A549 (cell line): Measurements from ENCODE around the gene PRDM2. TPM values are rescaled to one million over a fixed set of nuclear protein-coding genes. Genes with fewer than 3 reads are reported as not detected.

Source experiments
- ATAC-seq, 2 experiments: fragments of 200-7000 bp in 1 of 2; fragments of >200 bp in 1 of 2; cut with Nextera tagmentation in 1 of 2; cut with Tn5 transposase in 1 of 2; 3 replicates each; pipeline versions ENCODE4 v1.8.0 to v1.9.1; 2018 to 2020; ENCODE audit warnings: mild to moderate bottlenecking in 1 of 2, moderate library complexity in 1 of 2
- CTCF ChIA-PET: fragments of 300-600 bp; sonication (Branson Sonifier 250); formaldehyde crosslinking; extraction: SDS; loops from one replicate; lab custom pipeline; 2021; ENCODE audit warnings: antibody characterized with exemption, inconsistent platforms; lab: Yijun Ruan, JAX
- POLR2A ChIA-PET: fragments of 350-600 bp; formaldehyde crosslinking; extraction: SDS; loops from one replicate; lab custom pipeline; 2021; ENCODE audit warnings: antibody characterized with exemption, inconsistent platforms; lab: Yijun Ruan, JAX
- DNase-seq, 2 experiments: peaks; one replicate each; pipeline versions ENCODE4 v3.0.0 to v3.0.0-alpha.2; 2011 to 2016; ENCODE audit warnings: low read depth in 1 of 2, low spot score in 1 of 2
- FAIRE-seq: peaks from 2 replicates; lab custom pipeline; 2011; peaks lifted over from hg19 to GRCh38; lab: Jason Lieb, UNC
- H3K27ac ChIP-seq, 2 experiments: fragments of >200 bp; sonication (Bioruptor Twin); formaldehyde crosslinking; 3 replicates each; pipeline ENCODE4 v1.5.1; 2016 to 2017
- H3K4me1 ChIP-seq: fragments of >200 bp; sonication (Bioruptor Twin); formaldehyde crosslinking; 3 replicates; pipeline ENCODE4 v1.6.1; 2016
- H3K4me2 ChIP-seq: fragments of >200 bp; sonication (Bioruptor Twin); formaldehyde crosslinking; 3 replicates; pipeline ENCODE4 v1.6.1; 2016
- H3K4me3 ChIP-seq: fragments of >200 bp; sonication (Bioruptor Twin); formaldehyde crosslinking; 3 replicates; pipeline ENCODE4 v1.5.1; 2016
- H3K9me3 ChIP-seq: fragments of >200 bp; sonication (Bioruptor Twin); formaldehyde crosslinking; 3 replicates; pipeline ENCODE4 v1.6.1; 2016
- CEBPB ChIP-seq, 2 experiments: fragments of >200 bp in 1 of 2; sonication (Bioruptor Twin) in 1 of 2; formaldehyde crosslinking in 1 of 2; IDR thresholded peaks; 2 replicates each; pipeline ENCODE4 v1.6.1; 2012 to 2016
- CHD2 ChIP-seq: fragments of 150-350 bp; IDR thresholded peaks from 2 replicates; pipeline ENCODE4 v1.6.1; 2014; ENCODE audit warnings: low read length; ENCODE audit not compliant: partially characterized antibody
- FOSB ChIP-seq: fragments of 250-450 bp; sonication (Bioruptor Pico); IDR thresholded peaks from 2 replicates; pipeline ENCODE4 v1.5.0; 2020; ENCODE audit warnings: mild to moderate bottlenecking, moderate library complexity
- FOSL2 ChIP-seq, 2 experiments: fragments of 450-650 bp in 1 of 2; fragments of >200 bp in 1 of 2; sonication (Bioruptor Twin) in 1 of 2; formaldehyde crosslinking; IDR thresholded peaks; 2 replicates each; pipeline versions ENCODE4 v1.5.0 to v1.6.1; 2016 to 2020; ENCODE audit warnings: mild to moderate bottlenecking in 1 of 2, moderate library complexity in 1 of 2
- GATA3 ChIP-seq: IDR thresholded peaks from 2 replicates; pipeline ENCODE4 v1.6.1; 2012; ENCODE audit warnings: borderline replicate concordance
- HEYL ChIP-seq: fragments of 250-450 bp; sonication (Bioruptor Pico); IDR thresholded peaks from 2 replicates; pipeline ENCODE4 v1.8.0; 2021; ENCODE audit warnings: mild to moderate bottlenecking, moderate library complexity
- MAFK ChIP-seq: fragments of 450-650 bp; IDR thresholded peaks from 2 replicates; pipeline ENCODE4 v1.6.1; 2014; ENCODE audit not compliant: partially characterized antibody
- MAZ ChIP-seq: fragments of 150-350 bp; IDR thresholded peaks from 2 replicates; pipeline ENCODE4 v1.6.1; 2014; ENCODE audit warnings: antibody characterized with exemption, low read depth, low read length, borderline replicate concordance
- MYC ChIP-seq: IDR thresholded peaks from 2 replicates; pipeline ENCODE4 v1.6.1; 2012; ENCODE audit warnings: mild to moderate bottlenecking, inconsistent platforms, low read length, improper control_type of control experiment, borderline replicate concordance
- NFE2L2 ChIP-seq: fragments of 150-350 bp; conservative IDR thresholded peaks from 2 replicates; pipeline ENCODE4 v1.6.1; 2014; ENCODE audit warnings: low read length
- NPAS2 ChIP-seq: fragments of 250-450 bp; sonication (Bioruptor Pico); IDR thresholded peaks from 2 replicates; pipeline ENCODE4 v1.8.0; 2022; ENCODE audit warnings: mild to moderate bottlenecking, moderate library complexity, borderline replicate concordance
- NR3C1 ChIP-seq: fragments of >200 bp; sonication (Bioruptor Twin); formaldehyde crosslinking; IDR thresholded peaks from 3 replicates; pipeline ENCODE4 v1.6.1; 2017
- PHF8 ChIP-seq: fragments of 200-600 bp; sonication (generic); IDR thresholded peaks from 2 replicates; pipeline ENCODE4 v1.6.1; 2016; ENCODE audit warnings: low read depth, mild to moderate bottlenecking, antibody characterized with exemption, moderate library complexity, borderline replicate concordance
- POLR2A ChIP-seq: IDR thresholded peaks from 2 replicates; pipeline ENCODE4 v1.6.1; 2012; ENCODE audit warnings: mild to moderate bottlenecking, low read length
- TFCP2L1 ChIP-seq: fragments of 250-450 bp; sonication (Bioruptor Pico); IDR thresholded peaks from 2 replicates; pipeline ENCODE4 v1.5.0; 2021; ENCODE audit warnings: mild to moderate bottlenecking
- ZC3H11A ChIP-seq: fragments of 450-650 bp; IDR thresholded peaks from 2 replicates; pipeline ENCODE4 v1.6.1; 2014; ENCODE audit warnings: antibody characterized with exemption, mild to moderate bottlenecking
- ZFP36 ChIP-seq: fragments of 450-650 bp; IDR thresholded peaks from 2 replicates; pipeline ENCODE4 v1.6.1; 2014; ENCODE audit warnings: borderline replicate concordance; ENCODE audit not compliant: partially characterized antibody
- WGBS: methylation state at CpG from one replicate; pipeline ENCODE4 v1.1.6; 2017; ENCODE audit errors: missing lambda C conversion rate; 5-methylcytosine and 5-hydroxymethylcytosine counted together
- polyA plus RNA-seq, 4 experiments: library from polyadenylated mRNA; depleted of rRNA in 3 of 4; stranded (reverse); fragments of >200 nt; fragmentation: RNase III in 1 of 4; extraction: RNeasy Plus Mini Kit Qiagen cat#74134 plus additional on column Dnase treatment in 1 of 4; gene quantifications; 2 replicates in 3 of 4; 3 replicates in 1 of 4; pipeline ENCODE4 v1.2.3, GENCODE V29; 2011 to 2017
- TF ChIP-seq, protein P1 (sequence below): fragments of >200 bp; sonication (Bioruptor Twin); formaldehyde crosslinking; IDR thresholded peaks from 3 replicates; pipeline ENCODE4 v1.6.1; 2016
- TF ChIP-seq, protein P2 (sequence below): fragments of 200-600 bp; sonication (generic); IDR thresholded peaks from 2 replicates; pipeline ENCODE4 v1.6.1; 2016; ENCODE audit warnings: antibody characterized with exemption, mild to moderate bottlenecking, moderate library complexity
- TF ChIP-seq, protein P3 (sequence below): fragments of 450-650 bp; IDR thresholded peaks from 2 replicates; pipeline ENCODE4 v1.6.1; 2014; ENCODE audit warnings: antibody characterized with exemption

PRDM2 gene
- polyA plus RNA-seq, 2 of the 4 experiments (the other 2 are of a cell fraction), result 7.9 to 8.4 TPM

DNA sequence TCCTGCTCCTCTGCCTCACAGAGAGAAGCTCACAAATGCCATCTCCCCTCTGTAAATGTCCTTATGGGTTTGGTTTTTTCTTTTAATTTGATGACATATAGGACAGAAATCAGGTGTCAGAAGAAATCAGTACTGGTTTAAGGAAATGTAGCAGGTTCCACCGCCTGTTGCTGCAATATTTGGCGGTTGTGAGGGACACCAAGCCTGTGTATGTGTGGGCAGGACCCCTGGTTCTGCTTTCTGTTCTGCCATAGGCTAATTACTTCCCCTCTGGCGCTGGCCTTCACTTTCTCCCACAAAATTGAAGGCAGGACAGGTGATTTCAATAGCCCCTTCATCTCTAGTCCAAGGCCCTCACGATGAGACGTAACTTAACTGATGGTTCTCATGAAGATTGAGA lies 69.2 kb downstream of the PRDM2 start:
- ATAC-seq, result no peak

GRCh38 chr1:13769830-13770229 lies 69.8 kb downstream of the PRDM2 start:
- 100% methylated on average over 1 of the region's 5 CpGs for WGBS
- ChIA-PET CTCF (no interaction called here), POLR2A (no interaction called here)
- H3K4me3 ChIP-seq, result no peak overlapping the region
- no peaks in the 10 kb centered on the region for H3K9me3 ChIP-seq
- FAIRE-seq (no peak), DNase-seq (no peak), ATAC-seq (no peak)
- H3K27ac ChIP-seq, result no peak overlapping the region
- H3K4me2 ChIP-seq, result no peak overlapping the region
- TF ChIP-seq FOSB (CRISPR knock-in tag), result no peak
- H3K4me1 ChIP-seq, result peaks cover 13% of the 10 kb centered on the region; the same call in 2 of the 3 replicates

More for the DNA sequence above, 69.2 kb downstream of the PRDM2 start:
- Histone ChIP-seq H3K4me2 (no peak overlapping the region), H3K4me1 (peaks cover 19% of the 10 kb centered on the region), H3K4me3 (no peak overlapping the region), H3K9me3 (no peaks in the 10 kb centered on the region), H3K27ac (no peak overlapping the region)
- TF ChIP-seq NFE2L2, result no peak
- TF ChIP-seq, protein P1, sequence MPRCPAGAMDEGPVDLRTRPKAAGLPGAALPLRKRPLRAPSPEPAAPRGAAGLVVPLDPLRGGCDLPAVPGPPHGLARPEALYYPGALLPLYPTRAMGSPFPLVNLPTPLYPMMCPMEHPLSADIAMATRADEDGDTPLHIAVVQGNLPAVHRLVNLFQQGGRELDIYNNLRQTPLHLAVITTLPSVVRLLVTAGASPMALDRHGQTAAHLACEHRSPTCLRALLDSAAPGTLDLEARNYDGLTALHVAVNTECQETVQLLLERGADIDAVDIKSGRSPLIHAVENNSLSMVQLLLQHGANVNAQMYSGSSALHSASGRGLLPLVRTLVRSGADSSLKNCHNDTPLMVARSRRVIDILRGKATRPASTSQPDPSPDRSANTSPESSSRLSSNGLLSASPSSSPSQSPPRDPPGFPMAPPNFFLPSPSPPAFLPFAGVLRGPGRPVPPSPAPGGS, result no peak
- TF ChIP-seq NPAS2 (CRISPR knock-in tag), result no peak
- no peak for TF ChIP-seq NR3C1
- 97% methylated on average over 4 of the region's 5 CpGs for WGBS
- no peak for DNase-seq
- ChIA-PET POLR2A (no interaction called here), CTCF (no interaction called here)
- FAIRE-seq, result no peak

DNA sequence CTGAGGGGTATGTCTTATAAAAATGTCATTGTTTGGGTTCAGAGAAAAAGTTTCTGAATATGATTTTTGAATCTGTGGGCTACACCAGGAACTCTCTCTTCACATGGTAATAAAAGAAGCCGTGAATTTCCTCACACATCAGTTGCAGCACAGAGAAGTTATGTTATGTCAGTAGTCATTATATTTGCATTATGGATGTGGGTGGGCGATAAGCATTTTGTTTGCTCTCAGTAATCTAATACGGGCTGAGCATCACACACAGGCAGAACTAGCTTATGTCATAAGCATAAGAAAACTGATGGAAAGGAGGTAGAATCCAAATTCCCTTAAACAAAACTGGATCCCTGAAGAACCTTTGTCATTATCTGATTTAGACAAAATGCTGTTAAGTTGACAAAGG lies 70.8 kb downstream of the PRDM2 start:
- CTCF ChIA-PET, result no interaction called here

GRCh38 chr1:13771745-13772144 lies 71.8 kb downstream of the PRDM2 start:
- Histone ChIP-seq H3K4me2 (no peak overlapping the region), H3K27ac (no peak overlapping the region)
- no peak for FAIRE-seq
- 89% methylated on average over 5 of the region's 5 CpGs for WGBS
- POLR2A ChIA-PET, result no interaction called here
- DNase-seq, result no peak
- TF ChIP-seq, protein P1, result no peak
- TF ChIP-seq TFCP2L1 (CRISPR knock-in tag) (no peak), PHF8 (no peak), FOSL2 (IDR thresholded peaks at IDR 0.05) (no peak), FOSL2 (CRISPR knock-in tag; IDR thresholded peaks at IDR 0.05) (no peak)
- TF ChIP-seq, all 56 proteins: peak for 0
- ATAC-seq, result no peak
- CTCF ChIA-PET, result no interaction called here
- H3K4me3 ChIP-seq, result no peak overlapping the region
- peaks cover 8% of the 10 kb centered on the region; the same call in 2 of the 3 replicates for H3K4me1 ChIP-seq
- H3K9me3 ChIP-seq, result no peaks in the 10 kb centered on the region

More for the DNA sequence above, 70.8 kb downstream of the PRDM2 start:
- no peak for TF ChIP-seq HEYL (CRISPR knock-in tag)
- no peak for TF ChIP-seq MAFK
- no peak for TF ChIP-seq CEBPB (IDR thresholded peaks at IDR 0.05)
- no peak for TF ChIP-seq GATA3
- TF ChIP-seq, protein P2, sequence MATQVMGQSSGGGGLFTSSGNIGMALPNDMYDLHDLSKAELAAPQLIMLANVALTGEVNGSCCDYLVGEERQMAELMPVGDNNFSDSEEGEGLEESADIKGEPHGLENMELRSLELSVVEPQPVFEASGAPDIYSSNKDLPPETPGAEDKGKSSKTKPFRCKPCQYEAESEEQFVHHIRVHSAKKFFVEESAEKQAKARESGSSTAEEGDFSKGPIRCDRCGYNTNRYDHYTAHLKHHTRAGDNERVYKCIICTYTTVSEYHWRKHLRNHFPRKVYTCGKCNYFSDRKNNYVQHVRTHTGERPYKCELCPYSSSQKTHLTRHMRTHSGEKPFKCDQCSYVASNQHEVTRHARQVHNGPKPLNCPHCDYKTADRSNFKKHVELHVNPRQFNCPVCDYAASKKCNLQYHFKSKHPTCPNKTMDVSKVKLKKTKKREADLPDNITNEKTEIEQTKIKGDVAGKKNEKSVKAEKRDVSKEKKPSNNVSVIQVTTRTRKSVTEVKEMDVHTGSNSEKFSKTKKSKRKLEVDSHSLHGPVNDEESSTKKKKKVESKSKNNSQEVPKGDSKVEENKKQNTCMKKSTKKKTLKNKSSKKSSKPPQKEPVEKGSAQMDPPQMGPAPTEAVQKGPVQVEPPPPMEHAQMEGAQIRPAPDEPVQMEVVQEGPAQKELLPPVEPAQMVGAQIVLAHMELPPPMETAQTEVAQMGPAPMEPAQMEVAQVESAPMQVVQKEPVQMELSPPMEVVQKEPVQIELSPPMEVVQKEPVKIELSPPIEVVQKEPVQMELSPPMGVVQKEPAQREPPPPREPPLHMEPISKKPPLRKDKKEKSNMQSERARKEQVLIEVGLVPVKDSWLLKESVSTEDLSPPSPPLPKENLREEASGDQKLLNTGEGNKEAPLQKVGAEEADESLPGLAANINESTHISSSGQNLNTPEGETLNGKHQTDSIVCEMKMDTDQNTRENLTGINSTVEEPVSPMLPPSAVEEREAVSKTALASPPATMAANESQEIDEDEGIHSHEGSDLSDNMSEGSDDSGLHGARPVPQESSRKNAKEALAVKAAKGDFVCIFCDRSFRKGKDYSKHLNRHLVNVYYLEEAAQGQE, result no peak
- no peak for TF ChIP-seq POLR2A
- TF ChIP-seq CHD2, result no peak
- TF ChIP-seq MYC, result no peak
- TF ChIP-seq, protein P3, sequence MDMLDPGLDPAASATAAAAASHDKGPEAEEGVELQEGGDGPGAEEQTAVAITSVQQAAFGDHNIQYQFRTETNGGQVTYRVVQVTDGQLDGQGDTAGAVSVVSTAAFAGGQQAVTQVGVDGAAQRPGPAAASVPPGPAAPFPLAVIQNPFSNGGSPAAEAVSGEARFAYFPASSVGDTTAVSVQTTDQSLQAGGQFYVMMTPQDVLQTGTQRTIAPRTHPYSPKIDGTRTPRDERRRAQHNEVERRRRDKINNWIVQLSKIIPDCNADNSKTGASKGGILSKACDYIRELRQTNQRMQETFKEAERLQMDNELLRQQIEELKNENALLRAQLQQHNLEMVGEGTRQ, result no peak
- no peak for TF ChIP-seq ZC3H11A
- no peak for TF ChIP-seq ZFP36
- no peak for TF ChIP-seq MAZ
- Histone ChIP-seq H3K4me2 (no peak overlapping the region), H3K4me1 (peaks cover 13% of the 10 kb centered on the region; the same call in 2 of the 3 replicates), H3K9me3 (no peaks in the 10 kb centered on the region), H3K4me3 (no peak overlapping the region), H3K27ac (no peak overlapping the region)
- DNase-seq (no peak), FAIRE-seq (no peak), ATAC-seq (no peak)
- WGBS, result 87% methylated on average over 3 of the region's 3 CpGs
- POLR2A ChIA-PET, result no interaction called here
